UCSD-AML1 (cell line): ENCODE results near the gene VWA7.
A peak's percentile ranks its signal among the peaks of the same experiment; 100 is the strongest.
"Not testable (repeated sequence)": the region's sequence is repeated elsewhere in the genome, so short reads cannot be mapped to it uniquely, and the experiment has no call there.

Experiments
- DNase-seq: peaks from one replicate; lab custom pipeline; 2025; ENCODE audit not compliant: unreplicated experiment; lab: John Stamatoyannopoulos, UW

The VWA7 gene

GRCh38 chr6:31805939-31806469 is 28.9 kb upstream of the VWA7 start:
- no peak for DNase-seq

GRCh38 chr6:31801031-31801927 is 24.2 kb upstream of the VWA7 start:
- not testable (repeated sequence) for DNase-seq

- DNase-seq, result no peak
Measured at GRCh38 chr6:31799781-31800180, 22.7 kb upstream of the VWA7 start.

GRCh38 chr6:31797588-31797987 is 20.5 kb upstream of the VWA7 start:
- DNase-seq, result no peak

- no peak for DNase-seq
Measured at GRCh38 chr6:31796993-31797385, 19.9 kb upstream of the VWA7 start.

GRCh38 chr6:31795616-31796298 is 18.6 kb upstream of the VWA7 start, which contains the start of gene VARS1:
Gene VARS1 (minus strand): TSS chr6:31795752. CDS start chr6:31795217, 535 bp downstream.
- peak; percentile 93 for DNase-seq

GRCh38 chr6:31794866-31795615 is 17.9 kb upstream of the VWA7 start:
- DNase-seq, result no peak

- DNase-seq, result no peak
Measured at GRCh38 chr6:31794294-31794865, 17.3 kb upstream of the VWA7 start.

GRCh38 chr6:31793927-31794245 is 16.8 kb upstream of the VWA7 start:
- not testable (repeated sequence) for DNase-seq

- no peak for DNase-seq
Measured at GRCh38 chr6:31792761-31793171, 15.6 kb upstream of the VWA7 start.

GRCh38 chr6:31792090-31792374 is 14.9 kb upstream of the VWA7 start:
- no peak for DNase-seq

- no peak for DNase-seq
Measured at GRCh38 chr6:31791324-31792089, 14.4 kb upstream of the VWA7 start.

GRCh38 chr6:31785475-31785874 is 8.3 kb upstream of the VWA7 start:
- DNase-seq, result no peak

- DNase-seq, result no peak
Measured at GRCh38 chr6:31784098-31784925, 7.2 kb upstream of the VWA7 start.

GRCh38 chr6:31782126-31782855 is 5.2 kb upstream of the VWA7 start:
- DNase-seq, result no peak

GRCh38 chr6:31781244-31782125 is 4.4 kb upstream of the VWA7 start:
- no peak for DNase-seq

GRCh38 chr6:31780507-31781243 is 3.5 kb upstream of the VWA7 start:
- no peak for DNase-seq
